Upper lobe of left lung (tissue), 4 donors: ENCODE data around the gene STAMBP.

Experiments used
- CTCF ChIP-seq, 6 experiments: fragments of 450-650 bp in 4 of 6; fragments of 200-600 bp in 2 of 6; sonication (generic) in 2 of 6; IDR thresholded peaks; one replicate each; pipeline ENCODE4 v1.5.1; 2016 to 2019; ENCODE audit warnings: antibody characterized with exemption in 6 of 6
- EP300 ChIP-seq, 4 donors: sonication (generic); formaldehyde crosslinking; IDR thresholded peaks; one replicate each; pipeline ENCODE4 v1.5.1; 2017; ENCODE audit warnings: antibody characterized with exemption in 4 of 4, control low read depth in 2 of 4
- POLR2A ChIP-seq, 4 donors: fragments of 450-650 bp; IDR thresholded peaks; one replicate each; pipeline ENCODE4 v1.5.1; 2016 to 2017; ENCODE audit warnings: antibody characterized with exemption in 4 of 4, mild to moderate bottlenecking in 2 of 4
- POLR2AphosphoS5 ChIP-seq, 2 donors: sonication (generic); formaldehyde crosslinking; IDR thresholded peaks; one replicate each; pipeline ENCODE4 v1.5.1; 2017; ENCODE audit warnings: antibody characterized with exemption in 2 of 2

- no peak for TF ChIP-seq POLR2A (IDR thresholded peaks at IDR 0.05)
- no peak for TF ChIP-seq CTCF (IDR thresholded peaks at IDR 0.05)
- TF ChIP-seq POLR2AphosphoS5 (IDR thresholded peaks at IDR 0.05): no peak
- no peak for TF ChIP-seq EP300 (IDR thresholded peaks at IDR 0.05)
Observed at GRCh38 chr2:73841912-73842738, 13.4 kb downstream of the STAMBP start.
